Effector memory CD8-positive, alpha-beta T cell (primary cell): ENCODE measurements around the gene ANKRD28.
A peak's percentile ranks its signal among the peaks of the same experiment; 100 is the strongest.

ENCODE experiments used
- ATAC-seq: fragments of 150-1000 bp; cut with Tn5 transposase; replicated peaks from 2 replicates; pipeline ENCODE4 v1.10.0; 2021; ENCODE audit warnings: mild to moderate bottlenecking, moderate library complexity
- DNase-seq, 3 experiments: peaks; one replicate each; pipeline ENCODE4 v3.0.0; 2021
- H3K27ac Mint-ChIP-seq, 2 donors: one replicate each; pipeline ENCODE4 v1.8.0; 2022; ENCODE audit warnings: mild to moderate bottlenecking in 2 of 2, mixed read lengths in 2 of 2, moderate library complexity in 2 of 2
- H3K27me3 Mint-ChIP-seq, 2 donors: one replicate each; pipeline ENCODE4 v1.8.0; 2022; ENCODE audit warnings: mixed read lengths in 2 of 2
- H3K36me3 Mint-ChIP-seq: one replicate; pipeline ENCODE4 v1.8.0; 2022; ENCODE audit warnings: mild to moderate bottlenecking, moderate library complexity, mixed read lengths; ENCODE audit not compliant: insufficient read depth
- H3K4me1 Mint-ChIP-seq, 2 donors: one replicate each; pipeline ENCODE4 v1.8.0; 2022; ENCODE audit warnings: low read depth in 2 of 2, mixed read lengths in 2 of 2
- H3K4me3 Mint-ChIP-seq, 2 donors: one replicate each; pipeline ENCODE4 v1.8.0; 2022; ENCODE audit warnings: mild to moderate bottlenecking in 2 of 2, mixed read lengths in 2 of 2, moderate library complexity in 2 of 2
- H3K9me3 Mint-ChIP-seq, 2 donors: one replicate each; pipeline ENCODE4 v1.8.0; 2022; ENCODE audit warnings: mixed read lengths in 2 of 2

Gene ANKRD28

GRCh38 chr3:15637131-15637951 lies 160.4 kb downstream of the ANKRD28 start:
- H3K36me3 Mint-ChIP-seq = peaks cover 7% of the 10 kb centered on the region
- H3K4me1 Mint-ChIP-seq = peaks cover 22 to 23% of the 10 kb centered on the region in 2 donors
- H3K4me3 Mint-ChIP-seq = peak overlapping the region; percentile 29 to 48
- DNase-seq = no peak
- H3K27ac Mint-ChIP-seq = peak overlapping the region; percentile 90 to 93
- no peaks in the 10 kb centered on the region for H3K9me3 Mint-ChIP-seq
- peak; percentile 40 for ATAC-seq
- H3K27me3 Mint-ChIP-seq = no peaks in the 10 kb centered on the region

- Mint-ChIP-seq H3K27ac (peak overlapping the region; percentile 90 to 93), H3K36me3 (peaks cover 10% of the 10 kb centered on the region), H3K4me3 (peak overlapping the region; percentile 71 to 77), H3K27me3 (no peaks in the 10 kb centered on the region), H3K4me1 (peaks cover 28 to 33% of the 10 kb centered on the region in 2 donors), H3K9me3 (no peaks in the 10 kb centered on the region)
- DNase-seq (peak in 1 of 3 experiments; percentile 9), ATAC-seq (peak; percentile 73)
Measured at GRCh38 chr3:15636028-15636709, 161.6 kb downstream of the ANKRD28 start.

GRCh38 chr3:15635121-15635661 lies 162.6 kb downstream of the ANKRD28 start:
- ATAC-seq (no peak), DNase-seq (no peak)
- Mint-ChIP-seq H3K4me1 (peaks cover 28 to 36% of the 10 kb centered on the region in 2 donors), H3K9me3 (no peaks in the 10 kb centered on the region), H3K4me3 (no peak overlapping the region), H3K27me3 (no peaks in the 10 kb centered on the region), H3K36me3 (peaks cover 7% of the 10 kb centered on the region), H3K27ac (peak overlapping the region in 1 of 2 donors; percentile 56)

- DNase-seq = no peak
- Mint-ChIP-seq H3K4me3 (no peak overlapping the region), H3K4me1 (peaks cover 30 to 40% of the 10 kb centered on the region in 2 donors), H3K27me3 (no peaks in the 10 kb centered on the region), H3K36me3 (peaks cover 6% of the 10 kb centered on the region), H3K27ac (peak overlapping the region; percentile 52 to 56), H3K9me3 (no peaks in the 10 kb centered on the region)
- no peak for ATAC-seq
Measured at GRCh38 chr3:15634671-15635070, 163.1 kb downstream of the ANKRD28 start.

- H3K36me3 Mint-ChIP-seq = peaks cover 6% of the 10 kb centered on the region
- H3K9me3 Mint-ChIP-seq = no peaks in the 10 kb centered on the region
- peaks cover 30 to 40% of the 10 kb centered on the region in 2 donors for H3K4me1 Mint-ChIP-seq
- DNase-seq (no peak), ATAC-seq (no peak)
- H3K4me3 Mint-ChIP-seq = no peak overlapping the region
- peak overlapping the region; percentile 52 to 56 for H3K27ac Mint-ChIP-seq
- H3K27me3 Mint-ChIP-seq = no peaks in the 10 kb centered on the region
Measured at GRCh38 chr3:15633766-15634598, 163.8 kb downstream of the ANKRD28 start.

GRCh38 chr3:15633159-15633558 lies 164.6 kb downstream of the ANKRD28 start:
- H3K9me3 Mint-ChIP-seq = no peaks in the 10 kb centered on the region
- no peak overlapping the region for H3K4me3 Mint-ChIP-seq
- no peak overlapping the region for H3K27ac Mint-ChIP-seq
- peaks cover 29 to 40% of the 10 kb centered on the region in 2 donors for H3K4me1 Mint-ChIP-seq
- H3K27me3 Mint-ChIP-seq = no peaks in the 10 kb centered on the region
- DNase-seq (no peak), ATAC-seq (no peak)
- H3K36me3 Mint-ChIP-seq = peaks cover 6% of the 10 kb centered on the region

GRCh38 chr3:15632212-15632580 lies 165.6 kb downstream of the ANKRD28 start:
- DNase-seq = no peak
- no peaks in the 10 kb centered on the region for H3K27me3 Mint-ChIP-seq
- no peak for ATAC-seq
- no peaks in the 10 kb centered on the region for H3K9me3 Mint-ChIP-seq
- peak overlapping the region in 1 of 2 donors; percentile 47 for H3K27ac Mint-ChIP-seq
- H3K4me1 Mint-ChIP-seq = peaks cover 19 to 31% of the 10 kb centered on the region in 2 donors
- H3K4me3 Mint-ChIP-seq = no peak overlapping the region
- H3K36me3 Mint-ChIP-seq = peaks cover 6% of the 10 kb centered on the region

GRCh38 chr3:15631426-15632211 lies 166.2 kb downstream of the ANKRD28 start:
- no peak for ATAC-seq
- H3K27me3 Mint-ChIP-seq = no peaks in the 10 kb centered on the region
- peaks cover 6% of the 10 kb centered on the region for H3K36me3 Mint-ChIP-seq
- H3K27ac Mint-ChIP-seq = peak overlapping the region in 1 of 2 donors; percentile 47
- H3K4me1 Mint-ChIP-seq = peaks cover 15 to 25% of the 10 kb centered on the region in 2 donors
- H3K4me3 Mint-ChIP-seq = no peak overlapping the region
- DNase-seq = no peak
- no peaks in the 10 kb centered on the region for H3K9me3 Mint-ChIP-seq

- H3K36me3 Mint-ChIP-seq = peaks cover 6% of the 10 kb centered on the region
- peak; percentile 14 for ATAC-seq
- H3K4me1 Mint-ChIP-seq = peaks cover 10 to 19% of the 10 kb centered on the region in 2 donors
- H3K4me3 Mint-ChIP-seq = peak overlapping the region; percentile 40 to 56
- H3K9me3 Mint-ChIP-seq = no peaks in the 10 kb centered on the region
- no peak for DNase-seq
- H3K27ac Mint-ChIP-seq = peak overlapping the region in 1 of 2 donors; percentile 63
- no peaks in the 10 kb centered on the region for H3K27me3 Mint-ChIP-seq
Measured at GRCh38 chr3:15630646-15631350, 167.0 kb downstream of the ANKRD28 start.

GRCh38 chr3:15629860-15630597 lies 167.8 kb downstream of the ANKRD28 start:
- ATAC-seq = peak; percentile 100
- Mint-ChIP-seq H3K4me3 (peak overlapping the region; percentile 40 to 56), H3K27me3 (no peaks in the 10 kb centered on the region), H3K36me3 (peaks cover 6% of the 10 kb centered on the region), H3K27ac (peak overlapping the region; percentile 27 to 63), H3K9me3 (no peaks in the 10 kb centered on the region), H3K4me1 (peaks cover 10 to 19% of the 10 kb centered on the region in 2 donors)
- peak; percentile 65 to 69 (median 68) for DNase-seq

GRCh38 chr3:15628967-15629366 lies 168.8 kb downstream of the ANKRD28 start:
- DNase-seq = no peak
- Mint-ChIP-seq H3K9me3 (no peaks in the 10 kb centered on the region), H3K36me3 (peaks cover 6% of the 10 kb centered on the region), H3K4me3 (no peak overlapping the region), H3K27me3 (no peaks in the 10 kb centered on the region), H3K4me1 (peaks cover 19 to 29% of the 10 kb centered on the region in 2 donors), H3K27ac (no peak overlapping the region)
- no peak for ATAC-seq
